ENCODE data around the gene ZNF134.

The ZNF134 gene

DNA sequence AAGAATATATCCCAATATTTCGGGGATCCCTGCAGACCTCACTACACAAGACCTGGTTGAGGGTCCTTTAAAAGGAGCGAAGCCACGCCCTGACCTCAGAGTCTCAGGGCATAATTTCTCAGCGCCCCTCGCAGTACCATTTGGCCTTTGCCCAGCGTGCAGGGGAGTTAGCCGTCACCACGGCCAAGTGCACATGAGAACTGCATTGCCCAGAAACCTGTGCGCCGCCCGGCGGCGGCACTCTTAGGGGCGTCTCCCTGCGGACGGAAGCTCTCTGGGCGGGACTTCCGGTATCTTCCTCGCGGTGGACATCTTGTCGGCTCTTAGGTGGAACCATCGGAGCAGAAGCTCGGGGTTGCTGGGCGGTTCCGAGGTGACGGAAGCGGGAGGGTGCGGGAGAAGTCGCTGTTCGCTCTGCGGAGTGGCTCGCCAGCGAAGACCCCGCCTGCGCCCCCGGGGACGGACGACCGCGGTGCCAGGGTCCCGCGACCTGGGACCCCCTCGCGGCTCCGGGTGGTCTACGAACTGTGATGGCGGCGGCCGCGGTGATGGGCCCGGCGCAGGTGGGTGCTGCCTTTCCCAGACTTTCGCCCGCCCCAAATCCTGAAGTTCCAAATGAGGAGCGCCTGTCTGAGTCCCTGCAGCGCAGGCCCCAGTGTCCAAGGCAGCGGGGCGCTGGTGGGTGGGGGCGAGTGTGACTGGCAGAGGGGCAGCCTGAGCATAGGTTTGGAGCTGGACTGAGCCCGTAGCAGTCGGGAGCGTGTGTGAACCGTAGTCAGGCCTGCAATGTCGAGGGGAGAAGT, at the start of gene ZNF134:
TSS of gene ZNF134 (plus strand) at position 302 of the 803 bp plus-strand sequence. CDS start 5,227 bp downstream, outside the sequence.
- DNase-seq: peak; percentile 90

DNA sequence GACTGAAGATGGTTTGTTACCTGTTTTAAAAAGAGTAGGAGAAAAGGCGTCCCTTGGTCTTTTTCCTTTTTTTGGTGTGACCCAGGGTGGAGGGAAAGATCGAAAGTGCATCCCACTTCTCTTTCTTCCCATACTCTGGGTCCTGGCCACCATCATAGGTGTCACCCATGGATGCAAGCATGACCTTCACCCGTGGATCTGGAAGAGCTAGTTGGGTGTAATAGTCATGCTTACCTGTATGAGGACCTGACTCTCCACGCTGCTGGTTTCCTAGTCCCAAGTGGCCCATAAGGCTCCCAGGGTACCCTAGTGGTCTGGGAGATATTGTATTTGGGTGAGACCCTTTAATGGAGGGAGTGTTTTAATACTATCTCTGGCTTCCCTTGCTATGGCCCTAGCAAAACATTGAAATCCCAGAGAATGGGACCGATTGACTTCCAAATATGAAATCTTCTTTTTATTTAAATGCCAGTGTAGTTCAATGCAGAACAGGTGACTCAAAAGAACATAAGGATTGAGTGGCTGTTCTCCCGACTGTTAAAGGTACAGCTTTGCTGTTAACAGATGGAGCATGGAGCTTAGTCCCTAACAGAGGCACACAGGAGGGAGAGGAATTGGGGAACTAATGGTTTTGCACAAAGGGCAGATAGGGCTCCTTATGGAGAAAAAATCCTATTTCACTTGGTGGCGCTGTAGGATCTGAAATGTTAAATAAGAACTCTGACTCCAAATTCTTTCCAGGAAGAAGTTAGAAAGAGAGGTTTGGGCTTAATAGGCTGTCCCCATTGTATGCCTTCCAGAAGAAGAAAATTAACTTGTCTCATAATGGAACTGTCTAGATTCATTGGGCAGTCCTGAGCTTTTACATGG, 47.4 kb upstream of the ZNF134 start:
- peak; percentile 9 for DNase-seq

DNA sequence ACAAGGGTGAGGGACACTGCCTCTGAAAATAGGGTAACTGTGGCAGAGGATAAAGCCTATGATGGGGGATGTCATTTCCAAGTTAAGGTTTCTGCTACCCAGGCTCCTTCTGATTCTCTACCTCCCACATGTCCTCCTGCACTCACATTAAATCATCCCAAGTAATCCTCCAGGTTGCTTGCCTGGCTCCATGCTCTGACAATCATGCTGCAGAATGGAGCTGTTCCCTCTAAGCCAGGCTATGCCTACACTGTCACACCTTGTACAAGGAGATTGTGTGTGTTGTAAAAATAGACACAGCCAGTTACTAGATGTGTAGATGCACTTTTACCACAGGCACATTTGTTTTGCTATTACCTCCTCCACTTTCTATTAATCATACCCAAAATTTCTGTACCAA, 43.3 kb upstream of the ZNF134 start:
- DNase-seq: no peak

DNA sequence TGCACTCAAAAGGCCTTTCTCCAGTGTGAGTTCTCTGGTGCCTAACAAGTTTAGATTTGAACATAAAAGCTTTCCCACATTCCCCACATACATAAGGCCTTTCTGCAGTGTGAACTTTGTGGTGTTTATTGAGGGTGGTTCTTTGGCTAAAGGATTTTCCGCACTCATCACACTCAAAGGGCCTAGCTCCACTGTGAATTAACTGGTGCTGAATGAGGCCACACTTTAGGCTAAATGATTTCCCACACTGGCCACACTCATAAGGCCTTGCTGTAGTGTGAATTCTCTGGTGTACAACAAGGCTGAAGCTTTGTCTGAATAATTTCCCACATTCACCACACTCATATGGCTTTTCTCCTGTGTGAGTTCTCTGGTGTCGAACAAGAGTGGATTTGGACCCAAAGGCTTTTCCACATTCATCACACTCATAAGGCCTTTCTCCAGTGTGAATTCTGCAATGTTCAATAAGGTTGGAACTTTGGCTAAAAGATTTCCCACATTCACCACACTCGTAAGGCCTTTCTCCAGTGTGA, 41.6 kb upstream of the ZNF134 start:
- DNase-seq: no peak

DNA sequence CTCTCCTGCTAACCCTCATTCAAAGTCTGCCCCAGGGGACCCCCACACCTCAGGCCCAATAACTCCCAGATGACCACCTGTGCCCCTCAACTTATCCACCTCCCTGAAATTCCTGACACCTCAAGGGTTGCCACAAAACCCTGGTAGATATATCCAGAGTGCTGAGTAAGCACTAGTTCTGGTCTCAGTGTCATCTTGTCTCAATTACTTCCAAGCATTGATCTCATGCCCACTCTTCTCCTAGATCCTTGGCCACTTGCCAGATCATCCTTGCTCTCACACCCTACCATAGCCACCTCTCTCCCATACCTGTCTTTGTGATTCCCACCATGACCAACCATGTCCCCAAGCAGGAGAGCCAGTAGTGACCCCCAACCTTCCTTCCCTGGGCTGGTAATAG, 37.4 kb upstream of the ZNF134 start:
- no peak for DNase-seq

DNA sequence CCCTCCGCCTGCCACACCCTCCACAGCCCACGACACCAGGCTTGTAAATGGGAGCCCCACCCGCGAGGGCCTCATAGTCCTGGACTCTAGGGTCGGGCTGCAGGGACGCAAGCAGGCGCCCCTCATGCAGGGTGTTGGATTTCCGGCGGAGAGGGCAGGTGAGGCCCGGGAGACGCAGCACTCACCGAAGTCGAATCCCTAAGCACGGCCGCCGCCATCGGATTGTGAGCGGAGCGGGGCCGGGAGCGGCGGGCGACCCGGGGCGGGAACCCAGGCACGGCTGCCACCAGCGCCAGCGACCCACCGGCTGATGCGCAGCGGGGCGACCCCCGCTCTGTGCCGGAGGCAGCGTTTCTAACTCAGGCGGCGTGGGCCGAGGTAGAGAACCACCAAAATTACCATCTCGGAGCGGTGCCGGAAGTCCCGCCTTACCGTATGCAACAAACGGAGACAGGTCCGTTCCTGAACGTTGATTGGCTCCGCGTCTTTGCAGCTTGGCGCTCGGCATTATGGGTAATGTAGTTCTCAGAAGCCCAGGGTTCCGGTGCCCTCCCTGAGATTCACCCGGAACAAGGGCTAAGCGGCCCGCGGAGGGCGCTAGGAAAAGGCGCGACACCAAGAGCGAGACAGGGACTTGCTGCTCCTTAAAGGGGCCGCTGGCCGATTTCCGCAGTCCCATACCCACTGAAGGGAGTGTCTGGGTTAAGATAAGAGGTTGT, 35.4 kb upstream of the ZNF134 start, which contains the start of gene ZNF416:
TSS of gene ZNF416 (minus strand) at position 425 of the 719 bp plus-strand sequence. CDS start at position 218, 207 bp downstream.
- peak; percentile 99 for DNase-seq

DNA sequence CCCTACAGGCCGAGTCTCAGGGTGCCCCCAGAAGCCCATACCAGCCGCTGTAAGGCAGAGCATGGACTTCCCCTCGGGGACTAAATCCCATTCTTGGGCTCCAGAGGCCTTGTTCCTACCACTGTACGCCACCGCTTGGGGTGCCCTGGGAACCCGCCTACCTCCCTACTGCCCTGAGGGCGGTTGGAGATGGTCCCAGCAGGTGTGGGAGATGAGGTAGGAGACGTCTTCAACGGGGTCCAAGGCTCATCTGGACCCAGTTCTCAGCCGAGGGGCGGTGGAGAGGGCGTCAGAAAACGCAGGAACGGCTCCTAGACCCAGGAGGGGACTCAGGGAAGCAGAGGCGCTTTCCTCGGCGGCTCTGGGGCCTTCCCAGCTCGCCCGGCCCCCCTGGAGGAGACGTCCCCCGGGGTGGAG, 30.9 kb upstream of the ZNF134 start:
- no peak for DNase-seq

DNA sequence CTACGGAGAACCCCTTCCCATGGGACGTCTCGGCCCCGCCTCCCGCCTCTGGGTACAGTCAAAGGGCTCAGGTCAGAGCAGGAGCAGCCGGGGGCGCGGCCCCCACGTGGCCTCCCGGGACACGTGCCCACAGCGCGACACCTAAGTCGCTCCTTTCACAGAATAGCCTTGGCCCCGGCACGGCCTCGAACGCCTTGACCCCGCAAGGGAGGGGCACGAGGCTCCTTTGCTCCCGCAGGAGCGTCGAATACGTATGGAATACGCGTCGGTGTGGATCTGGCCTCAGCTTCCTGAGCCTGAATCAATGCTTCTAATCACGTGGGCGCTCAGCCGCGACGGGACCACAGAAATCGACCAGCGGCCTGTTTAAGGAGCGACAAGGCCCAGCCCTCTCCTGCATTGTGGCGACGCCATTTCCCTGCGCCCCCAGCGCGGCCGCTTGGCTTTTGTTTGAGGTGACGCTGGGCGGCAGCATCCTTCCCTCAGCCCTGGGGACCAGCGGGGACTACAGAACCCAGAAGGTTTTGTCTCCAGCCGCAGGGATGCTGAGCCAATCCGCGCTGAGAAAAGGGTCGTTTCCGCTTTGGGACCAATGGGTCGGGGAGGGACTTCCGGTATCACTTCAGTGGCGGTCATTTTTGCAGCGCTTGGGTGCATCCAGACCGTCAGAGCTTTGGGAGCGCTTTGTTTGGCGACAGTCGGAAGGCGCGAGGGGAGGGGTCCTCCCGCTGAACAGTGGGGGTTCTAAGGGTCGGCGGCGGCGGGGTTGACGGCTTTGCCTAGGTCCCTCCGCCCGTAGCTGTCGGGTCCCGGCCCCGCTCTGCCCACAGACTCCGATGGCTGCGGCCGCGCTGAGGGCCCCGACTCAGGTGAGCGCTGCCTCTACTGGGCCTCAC, 30.3 kb upstream of the ZNF134 start, which contains the start of gene ZIK1:
TSS of gene ZIK1 (plus strand) at position 625 of the 896 bp plus-strand sequence. CDS start at position 837, 212 bp downstream.
- peak; percentile 64 for DNase-seq

DNA sequence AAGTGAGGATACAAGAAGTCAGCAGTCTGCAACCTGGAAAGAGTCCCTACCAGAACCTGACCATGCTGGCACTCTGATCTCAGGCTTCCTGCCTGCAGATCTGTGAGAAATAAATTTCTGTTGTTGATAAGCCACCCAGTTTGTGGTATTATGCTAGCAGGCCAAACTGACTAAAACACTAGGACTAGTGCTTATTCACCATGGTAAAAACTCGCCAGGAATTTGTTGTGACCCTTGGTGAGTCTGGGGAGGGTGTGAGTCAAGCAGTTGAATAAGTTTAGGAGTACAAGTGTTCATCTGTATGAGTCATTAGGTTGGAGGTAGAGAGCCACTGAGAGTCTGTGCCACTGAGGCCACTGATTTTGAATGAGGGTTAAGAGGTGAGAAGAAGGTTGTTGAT, 26.5 kb upstream of the ZNF134 start:
- DNase-seq: peak; percentile 80

DNA sequence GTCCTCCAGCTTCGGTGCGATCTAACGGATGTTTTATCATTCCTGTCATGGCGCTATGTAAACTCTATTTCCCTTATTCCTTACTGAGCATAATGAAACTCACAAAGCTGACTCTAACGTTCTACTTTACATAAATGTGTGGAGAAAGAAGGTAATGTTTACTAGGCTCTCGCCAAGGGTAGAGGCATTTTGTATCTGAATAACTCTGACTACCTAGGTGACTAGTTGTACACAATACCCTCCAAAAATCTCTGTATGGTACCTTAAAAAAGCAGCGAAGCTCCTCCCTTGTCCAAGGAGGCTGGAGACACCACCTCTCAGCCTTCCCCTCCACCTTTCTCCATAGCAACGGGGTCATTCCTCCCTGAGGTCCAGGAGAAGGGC, 14.7 kb upstream of the ZNF134 start:
- DNase-seq: no peak

DNA sequence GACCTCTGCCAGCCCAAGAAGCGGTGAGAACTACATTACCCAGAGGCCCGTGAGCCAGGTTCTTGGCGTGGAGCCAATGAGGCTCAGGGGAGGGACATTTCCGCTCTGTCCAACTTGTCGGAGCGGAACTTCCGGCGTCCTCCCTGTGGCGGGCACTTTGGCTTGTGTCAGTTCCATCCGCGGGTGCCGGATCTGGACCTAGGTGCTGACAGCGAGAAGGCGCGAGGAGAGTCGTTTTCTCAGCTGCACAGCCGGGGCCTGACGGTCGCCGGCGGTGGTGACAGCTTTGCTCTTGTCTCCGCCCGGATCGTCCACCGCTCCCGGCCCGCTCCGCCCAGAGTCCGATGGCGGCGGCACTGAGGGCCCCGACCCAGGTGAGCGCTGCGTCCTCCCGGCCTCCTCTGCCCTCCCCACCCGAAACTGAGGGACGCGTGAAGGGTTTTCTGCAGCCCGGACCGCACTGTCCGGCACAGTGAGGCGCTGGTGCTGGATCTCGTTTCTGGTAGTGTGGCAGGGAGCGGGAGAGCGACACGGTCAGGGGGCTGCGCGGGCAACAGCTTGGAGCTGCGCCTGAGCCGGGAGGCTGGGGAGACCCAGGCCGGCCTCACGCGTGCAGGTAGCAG, 14.2 kb upstream of the ZNF134 start, which contains the start of gene ZNF530:
TSS of gene ZNF530 (plus strand) at position 125 of the 623 bp plus-strand sequence. CDS start 4,461 bp downstream, outside the sequence.
- peak; percentile 82 for DNase-seq

DNA sequence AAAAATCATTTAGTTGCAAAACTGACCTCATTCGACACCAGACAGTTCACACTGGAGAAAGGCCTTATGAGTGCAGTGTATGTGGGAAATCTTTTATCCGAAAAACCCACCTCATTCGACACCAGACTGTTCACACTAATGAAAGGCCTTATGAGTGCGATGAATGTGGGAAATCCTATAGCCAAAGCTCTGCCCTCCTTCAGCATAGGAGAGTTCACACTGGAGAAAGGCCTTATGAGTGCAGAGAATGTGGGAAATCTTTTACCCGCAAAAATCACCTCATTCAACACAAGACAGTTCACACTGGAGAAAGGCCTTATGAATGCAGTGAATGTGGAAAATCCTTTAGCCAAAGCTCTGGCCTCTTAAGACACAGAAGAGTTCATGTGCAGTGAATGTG, 7.1 kb upstream of the ZNF134 start:
- DNase-seq: no peak

DNA sequence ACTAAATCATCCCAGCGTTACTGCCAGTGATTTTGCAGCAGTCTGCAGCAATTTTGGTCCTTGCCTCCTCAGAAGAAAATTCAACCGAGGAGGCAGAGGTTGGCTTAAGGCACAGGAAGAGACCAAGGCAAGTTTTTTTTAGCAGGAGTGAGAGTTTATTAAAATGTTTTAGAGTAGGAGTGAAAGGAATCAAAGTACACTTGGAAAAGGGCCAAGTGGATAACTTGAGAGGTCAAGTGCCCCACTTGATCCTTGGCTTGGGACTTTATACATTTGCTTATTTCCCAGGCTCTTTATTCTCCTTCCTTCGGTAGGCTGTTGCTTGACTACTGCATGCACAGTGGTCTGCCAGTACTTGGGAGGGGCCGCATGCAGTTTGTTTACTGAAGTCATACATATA, 2.9 kb upstream of the ZNF134 start:
- no peak for DNase-seq

DNA sequence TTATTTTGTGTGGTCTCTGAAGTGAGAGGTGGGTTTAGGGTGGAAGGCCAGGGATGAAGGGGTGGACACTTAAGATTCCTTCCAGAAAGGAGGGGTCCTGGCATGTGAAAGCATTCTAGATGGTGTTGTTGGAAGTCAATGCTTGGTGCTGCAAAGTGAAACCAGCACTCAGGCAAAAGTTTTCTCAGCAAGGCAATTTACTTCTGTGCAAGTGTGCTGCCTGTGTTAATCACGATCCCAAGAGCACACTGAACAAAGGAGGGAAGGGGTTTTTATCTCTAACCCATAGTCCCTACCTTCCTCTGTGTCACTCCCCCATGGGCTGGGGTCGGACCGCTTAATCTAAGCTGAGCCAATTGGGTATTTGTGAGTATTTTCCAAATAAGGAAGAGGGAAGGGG, 1.3 kb downstream of the ZNF134 start:
- DNase-seq: no peak

DNA sequence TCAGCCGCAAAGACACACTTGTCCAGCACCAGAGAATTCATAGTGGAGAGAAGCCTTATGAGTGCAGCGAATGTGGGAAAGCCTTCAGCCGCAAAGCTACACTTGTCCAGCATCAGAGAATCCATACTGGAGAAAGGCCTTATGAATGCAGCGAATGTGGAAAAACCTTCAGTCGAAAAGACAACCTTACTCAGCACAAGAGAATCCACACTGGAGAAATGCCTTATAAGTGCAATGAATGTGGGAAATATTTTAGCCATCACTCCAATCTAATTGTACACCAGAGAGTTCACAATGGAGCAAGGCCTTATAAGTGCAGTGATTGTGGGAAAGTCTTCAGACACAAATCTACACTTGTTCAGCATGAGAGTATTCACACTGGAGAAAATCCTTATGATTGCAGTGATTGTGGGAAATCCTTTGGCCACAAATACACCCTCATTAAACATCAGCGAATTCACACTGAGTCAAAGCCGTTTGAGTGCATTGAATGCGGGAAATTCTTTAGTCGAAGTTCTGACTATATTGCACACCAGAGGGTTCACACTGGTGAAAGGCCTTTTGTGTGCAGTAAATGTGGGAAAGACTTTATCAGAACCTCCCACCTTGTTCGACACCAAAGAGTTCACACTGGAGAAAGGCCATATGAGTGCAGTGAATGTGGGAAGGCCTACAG, 6.8 kb downstream of the ZNF134 start:
- no peak for DNase-seq

DNA sequence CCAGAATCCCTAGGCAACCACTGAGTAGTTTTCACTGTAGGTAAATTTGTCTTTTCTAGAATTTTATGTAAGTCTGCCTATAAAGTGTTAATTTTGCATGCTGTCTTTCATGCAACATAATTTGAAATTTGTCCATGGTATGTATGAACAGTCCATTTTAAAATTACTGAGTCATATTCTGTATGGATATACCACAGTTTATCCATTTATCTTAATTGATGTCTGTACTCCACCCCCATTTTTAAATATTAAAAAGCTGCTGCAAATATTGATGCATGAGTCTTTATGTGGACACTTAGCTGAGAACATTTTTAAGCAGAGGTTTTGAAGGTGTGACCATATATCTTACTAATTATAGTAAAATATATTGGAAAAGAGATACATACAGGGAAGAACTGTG, 9.0 kb downstream of the ZNF134 start:
- DNase-seq: no peak

DNA sequence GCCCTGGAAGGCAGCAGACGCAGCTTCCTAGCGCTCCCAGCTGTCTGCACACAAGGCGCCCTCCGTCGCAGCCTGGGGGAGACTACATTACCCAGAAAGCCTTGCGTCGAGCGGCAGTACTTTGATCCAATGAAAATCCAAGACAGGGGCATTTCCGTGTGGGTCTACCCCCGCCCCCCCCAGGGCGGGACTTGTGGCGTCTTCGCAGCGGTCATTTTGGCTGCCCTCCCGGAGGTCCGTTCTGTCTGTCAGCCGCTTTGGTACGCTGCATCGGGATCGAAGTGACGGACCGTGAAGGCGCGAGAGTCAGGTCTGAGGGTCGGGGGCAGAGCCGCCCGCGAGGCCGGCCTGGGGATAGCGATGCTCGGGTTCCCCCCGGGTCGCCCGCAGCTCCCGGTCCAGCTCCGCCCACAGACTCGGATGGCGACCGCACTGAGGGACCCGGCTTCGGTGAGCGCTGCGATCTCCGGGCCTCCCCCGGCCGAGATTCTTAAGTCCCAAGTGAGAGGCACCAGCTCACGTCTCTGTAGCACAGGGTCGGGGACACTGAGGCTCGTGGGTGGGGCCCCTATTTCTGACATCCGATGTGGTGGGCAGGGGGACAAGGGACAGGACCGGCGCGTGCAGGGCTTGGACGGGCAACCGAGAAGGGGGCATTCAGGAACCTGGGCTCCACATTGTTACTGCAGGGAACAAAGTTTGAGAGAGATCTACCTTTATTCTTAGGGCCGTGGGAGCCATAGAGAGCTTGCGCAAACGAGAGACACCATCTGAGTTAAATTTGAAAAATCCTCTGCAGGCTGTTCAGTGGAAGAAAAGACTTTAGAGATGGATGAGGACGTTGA, 19.2 kb downstream of the ZNF134 start, which contains the start of gene ZNF211:
TSS of gene ZNF211 (plus strand) at position 182 of the 845 bp plus-strand sequence. CDS start at position 361, 179 bp downstream.
- DNase-seq: peak; percentile 94

DNA sequence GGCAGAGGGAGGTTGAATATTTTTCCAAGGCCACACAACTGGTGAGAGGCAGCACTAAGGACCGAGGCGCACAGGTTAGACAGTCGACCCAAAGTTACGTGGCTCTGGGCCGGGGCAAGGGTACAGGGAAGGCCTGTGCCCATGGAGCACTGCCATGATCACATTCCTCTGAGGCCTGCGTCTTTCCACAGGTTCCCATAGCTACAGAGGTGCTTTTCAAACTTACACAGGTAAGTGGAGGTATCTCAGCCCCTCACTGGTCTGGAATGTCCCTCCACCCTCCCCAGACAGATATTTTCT, 19.7 kb downstream of the ZNF134 start:
- no peak for DNase-seq

DNA sequence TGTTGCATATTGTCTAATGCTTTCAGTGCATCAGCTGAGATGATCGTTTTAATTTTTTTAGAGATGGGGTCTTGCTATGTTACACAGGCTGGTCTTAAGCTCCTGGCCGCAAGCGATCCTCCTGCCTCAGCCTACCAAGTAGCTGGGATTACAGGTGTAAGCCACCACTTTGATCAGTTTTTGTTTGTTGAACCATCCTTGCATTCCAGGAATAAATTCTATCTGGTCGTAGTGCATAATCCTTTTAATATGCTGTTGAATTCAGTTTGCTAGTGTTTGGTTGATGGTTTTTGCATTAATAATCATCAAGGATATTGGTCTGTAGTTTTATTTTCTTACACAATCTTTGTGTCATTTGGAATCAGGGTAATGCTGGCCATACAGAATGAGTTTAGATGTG, 23.3 kb downstream of the ZNF134 start:
- DNase-seq: no peak

Measured in HCEC 1CT (cell line).